Endodermal cell (in vitro differentiated cells): ENCODE measurements around the gene SPINT1. TPM values are rescaled to one million over a fixed set of nuclear protein-coding genes. Genes with fewer than 3 reads are reported as not detected.

Source experiments
- DNase-seq: peaks from one replicate; pipeline ENCODE4 v3.0.0-alpha.2; 2017
- H3K27ac ChIP-seq: 2 replicates; pipeline ENCODE4 v1.5.1; 2013; ENCODE audit warnings: mild to moderate bottlenecking, low read depth, low read length, moderate library complexity
- H3K27me3 ChIP-seq: 2 replicates; pipeline ENCODE4 v1.6.1; 2013; ENCODE audit warnings: mild to moderate bottlenecking, low read length, moderate library complexity; ENCODE audit not compliant: insufficient read depth, control insufficient read depth, poor library complexity, severe bottlenecking
- H3K36me3 ChIP-seq: 2 replicates; pipeline ENCODE4 v1.7.0; 2013; ENCODE audit warnings: mild to moderate bottlenecking, low read length, moderate library complexity; ENCODE audit not compliant: control insufficient read depth, insufficient read depth
- H3K4me1 ChIP-seq: one replicate; pipeline ENCODE4 v1.7.0; 2013; ENCODE audit warnings: low read length; ENCODE audit not compliant: control insufficient read depth, insufficient read depth
- H3K4me3 ChIP-seq: 2 replicates; pipeline ENCODE4 v1.5.1; 2013; ENCODE audit warnings: mild to moderate bottlenecking, low read length, moderate library complexity
- H3K9ac ChIP-seq: 2 replicates; pipeline ENCODE4 v1.6.1; 2013; ENCODE audit warnings: mild to moderate bottlenecking, low read length, moderate library complexity; ENCODE audit not compliant: poor library complexity, severe bottlenecking; ENCODE audit errors: extremely low read depth
- H3K9me3 ChIP-seq: 2 replicates; pipeline ENCODE4 v1.6.1; 2013; ENCODE audit warnings: mild to moderate bottlenecking, low read length, moderate library complexity; ENCODE audit not compliant: control insufficient read depth
- H3K27ac Mint-ChIP-seq: 2 replicates; pipeline ENCODE4 v1.8.0; 2020; ENCODE audit warnings: mixed read lengths
- H3K27me3 Mint-ChIP-seq: 2 replicates; pipeline ENCODE4 v1.8.0; 2021; ENCODE audit warnings: mild to moderate bottlenecking, mixed read lengths; ENCODE audit not compliant: insufficient read depth
- H3K36me3 Mint-ChIP-seq: 2 replicates; pipeline ENCODE4 v1.8.0; 2020; ENCODE audit warnings: low read depth, mixed read lengths
- H3K4me1 Mint-ChIP-seq: 2 replicates; pipeline ENCODE4 v1.8.0; 2020; ENCODE audit warnings: mixed read lengths
- H3K4me3 Mint-ChIP-seq: 2 replicates; pipeline ENCODE4 v1.8.0; 2020; ENCODE audit warnings: mild to moderate bottlenecking, moderate library complexity, mixed read lengths
- H3K9me3 Mint-ChIP-seq: 2 replicates; pipeline ENCODE4 v1.8.0; 2020; ENCODE audit warnings: mild to moderate bottlenecking, mixed read lengths
- WGBS, 2 experiments: methylation state at CpG; one replicate each; pipeline versions ENCODE4 v1.1.5 to v1.1.7; 2013; ENCODE audit warnings: missing lambda C conversion rate in 2 of 2, mixed read lengths in 1 of 2; ENCODE audit not compliant: insufficient coverage in 1 of 2, insufficient read length in 1 of 2; 5-methylcytosine and 5-hydroxymethylcytosine counted together
- total RNA-seq, 2 donors: library from RNA; stranded (reverse); fragmentation: NEBNext Ultra II Directional in 1 of 2; extraction: Animal tissue kit (Norgen Biotek cat#: 25700) in 1 of 2; gene quantifications; 2 replicates in 1 of 2; 3 replicates in 1 of 2; pipeline ENCODE4 v1.2.1, GENCODE V29; 2021
- TF ChIP-seq, protein P1 (sequence below): fragments of 200-600 bp; sonication (generic); conservative IDR thresholded peaks from 2 replicates; pipeline ENCODE4 v1.5.0; 2021; ENCODE audit warnings: antibody characterized with exemption, mild to moderate bottlenecking

SPINT1 gene
- total RNA-seq, 2 donors from 2014 or later, result 129 to 141 TPM

DNA sequence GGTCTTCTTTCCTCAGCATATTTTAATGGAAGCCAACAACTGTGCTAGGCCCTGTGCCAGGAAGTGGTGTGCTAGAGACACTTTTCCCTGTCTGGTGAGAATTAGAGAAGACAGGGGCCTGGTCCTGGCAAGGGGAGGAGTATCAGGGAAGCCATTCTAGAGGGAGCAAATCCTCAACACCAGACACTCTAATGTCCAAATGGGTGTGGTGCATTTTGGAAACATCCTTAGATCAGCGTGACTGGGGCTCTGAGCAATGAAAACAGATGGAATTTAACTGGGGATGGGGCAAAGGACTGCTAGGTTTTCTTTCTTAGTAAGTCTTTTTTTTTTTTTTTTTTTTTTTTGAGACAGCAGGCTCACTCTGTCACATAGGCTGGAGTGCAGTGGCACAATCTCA lies 42.7 kb downstream of the SPINT1 start:
- H3K36me3 Mint-ChIP-seq, result no peaks in the 10 kb centered on the region
- no peak overlapping the region for H3K9ac ChIP-seq
- no peak for DNase-seq
- no peak overlapping the region for H3K4me3 Mint-ChIP-seq
- H3K4me1 Mint-ChIP-seq, result no peaks in the 10 kb centered on the region
- H3K36me3 ChIP-seq, result no peaks in the 10 kb centered on the region
- peaks cover 10% of the 10 kb centered on the region for H3K9me3 ChIP-seq
- 100% methylated on average over 1 of the region's 1 CpG; no CpG with 5 or more reads in 1 of the 2 experiments for WGBS, 2 experiments
- peaks cover 7% of the 10 kb centered on the region for H3K9me3 Mint-ChIP-seq
- no peak overlapping the region for H3K4me3 ChIP-seq
- no peaks in the 10 kb centered on the region for H3K27me3 ChIP-seq
- H3K27me3 Mint-ChIP-seq, result no peaks in the 10 kb centered on the region
- H3K4me1 ChIP-seq, result no peaks in the 10 kb centered on the region
- no peak overlapping the region for H3K27ac ChIP-seq
- TF ChIP-seq, protein P1, sequence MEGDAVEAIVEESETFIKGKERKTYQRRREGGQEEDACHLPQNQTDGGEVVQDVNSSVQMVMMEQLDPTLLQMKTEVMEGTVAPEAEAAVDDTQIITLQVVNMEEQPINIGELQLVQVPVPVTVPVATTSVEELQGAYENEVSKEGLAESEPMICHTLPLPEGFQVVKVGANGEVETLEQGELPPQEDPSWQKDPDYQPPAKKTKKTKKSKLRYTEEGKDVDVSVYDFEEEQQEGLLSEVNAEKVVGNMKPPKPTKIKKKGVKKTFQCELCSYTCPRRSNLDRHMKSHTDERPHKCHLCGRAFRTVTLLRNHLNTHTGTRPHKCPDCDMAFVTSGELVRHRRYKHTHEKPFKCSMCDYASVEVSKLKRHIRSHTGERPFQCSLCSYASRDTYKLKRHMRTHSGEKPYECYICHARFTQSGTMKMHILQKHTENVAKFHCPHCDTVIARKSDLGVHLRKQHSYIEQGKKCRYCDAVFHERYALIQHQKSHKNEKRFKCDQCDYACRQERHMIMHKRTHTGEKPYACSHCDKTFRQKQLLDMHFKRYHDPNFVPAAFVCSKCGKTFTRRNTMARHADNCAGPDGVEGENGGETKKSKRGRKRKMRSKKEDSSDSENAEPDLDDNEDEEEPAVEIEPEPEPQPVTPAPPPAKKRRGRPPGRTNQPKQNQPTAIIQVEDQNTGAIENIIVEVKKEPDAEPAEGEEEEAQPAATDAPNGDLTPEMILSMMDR, result no peak
- H3K27ac Mint-ChIP-seq, result no peak overlapping the region

DNA sequence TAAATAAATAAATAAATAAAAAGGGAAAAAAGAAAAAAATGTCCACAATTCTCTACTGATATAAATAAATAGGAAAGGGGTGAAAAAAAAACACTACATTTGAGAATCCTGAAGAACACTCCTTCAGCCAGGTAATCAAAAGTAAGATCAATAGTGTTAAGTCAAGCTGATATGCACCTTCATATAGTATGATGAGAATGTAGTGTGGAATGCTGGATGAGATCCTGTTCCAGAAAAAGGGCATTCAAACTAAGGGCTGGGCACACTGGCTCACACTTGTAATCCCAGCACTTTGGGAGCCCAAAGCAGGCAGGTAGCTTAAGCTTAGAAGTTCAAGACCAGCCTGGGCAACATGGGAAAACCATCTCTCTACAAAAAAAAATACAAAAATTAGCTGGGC lies 45.3 kb downstream of the SPINT1 start:
- no peaks in the 10 kb centered on the region for H3K4me1 ChIP-seq
- no peaks in the 10 kb centered on the region for H3K4me1 Mint-ChIP-seq
- TF ChIP-seq, protein P1, result no peak
- H3K36me3 ChIP-seq, result no peaks in the 10 kb centered on the region
- no peak overlapping the region for H3K4me3 ChIP-seq
- H3K27ac Mint-ChIP-seq, result no peak overlapping the region
- H3K9ac ChIP-seq, result no peak overlapping the region
- no peaks in the 10 kb centered on the region for H3K9me3 Mint-ChIP-seq
- no peak overlapping the region for H3K27ac ChIP-seq
- H3K4me3 Mint-ChIP-seq, result no peak overlapping the region
- no peaks in the 10 kb centered on the region for H3K9me3 ChIP-seq
- H3K27me3 Mint-ChIP-seq, result peaks cover 19% of the 10 kb centered on the region
- no peak for DNase-seq
- no peaks in the 10 kb centered on the region for H3K36me3 Mint-ChIP-seq
- H3K27me3 ChIP-seq, result peaks cover 16% of the 10 kb centered on the region

DNA sequence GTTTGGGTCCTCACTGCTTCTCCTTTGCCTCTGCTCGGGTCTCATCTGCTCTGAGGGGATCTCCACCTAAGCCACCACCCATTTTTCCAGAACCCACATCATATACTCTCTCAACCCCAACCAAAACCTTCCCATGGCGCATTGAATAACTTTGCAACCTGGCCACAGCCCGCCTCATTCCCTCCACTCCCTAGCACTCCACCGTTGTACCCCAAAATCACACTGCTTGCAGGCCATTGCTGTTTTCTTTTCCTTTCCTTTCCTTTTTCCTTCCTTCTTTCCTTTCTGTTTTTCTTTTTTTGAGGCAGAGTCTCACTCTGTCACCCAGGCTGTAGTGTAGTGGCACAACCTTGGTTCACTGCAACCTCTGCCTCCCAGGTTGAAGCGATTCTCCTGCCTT lies 47.3 kb downstream of the SPINT1 start:
- H3K27ac Mint-ChIP-seq, result no peak overlapping the region
- peaks cover 10% of the 10 kb centered on the region for H3K36me3 Mint-ChIP-seq
- H3K27ac ChIP-seq, result no peak overlapping the region
- TF ChIP-seq, protein P1, result no peak
- peaks cover 3% of the 10 kb centered on the region for H3K9me3 Mint-ChIP-seq
- H3K4me3 Mint-ChIP-seq, result no peak overlapping the region
- peaks cover 16% of the 10 kb centered on the region for H3K27me3 ChIP-seq
- no peak for DNase-seq
- H3K9ac ChIP-seq, result no peak overlapping the region
- peaks cover 4% of the 10 kb centered on the region for H3K4me1 Mint-ChIP-seq
- 89 to 94% methylated on average over 5 of the region's 5 CpGs for WGBS, 2 experiments
- H3K36me3 ChIP-seq, result peaks cover 5% of the 10 kb centered on the region
- no peaks in the 10 kb centered on the region for H3K9me3 ChIP-seq
- H3K27me3 Mint-ChIP-seq, result peaks cover 19% of the 10 kb centered on the region
- peaks cover 3% of the 10 kb centered on the region for H3K4me1 ChIP-seq
- H3K4me3 ChIP-seq, result no peak overlapping the region
